HepG2 (cell line): Measurements from ENCODE around the gene MFSD6. TPM values are rescaled to one million over a fixed set of nuclear protein-coding genes. Genes with fewer than 3 reads are reported as not detected.

Experiments
- CHCHD3 ChIP-seq: sonication (generic); formaldehyde crosslinking; IDR thresholded peaks from 2 replicates; pipeline ENCODE4 v1.8.0; 2022; ENCODE audit warnings: mild to moderate bottlenecking, missing genetic modification reagents, moderate library complexity
- FIP1L1 ChIP-seq: fragments of 200-400 bp; formaldehyde crosslinking; IDR thresholded peaks from 2 replicates; pipeline ENCODE4 v1.6.1; 2018; ENCODE audit warnings: low read depth, mild to moderate bottlenecking, low read length, moderate library complexity, borderline replicate concordance; ENCODE audit not compliant: insufficient read depth
- GFI1 ChIP-seq: sonication (generic); formaldehyde crosslinking; IDR thresholded peaks from 2 replicates; pipeline ENCODE4 v1.5.0; 2020; ENCODE audit warnings: missing genetic modification reagents, mild to moderate bottlenecking, borderline replicate concordance
- MIXL1 ChIP-seq: IDR thresholded peaks from 2 replicates; pipeline ENCODE4 v1.6.1; 2016
- NFAT5 ChIP-seq: sonication (generic); formaldehyde crosslinking; IDR thresholded peaks from 2 replicates; pipeline ENCODE4 v1.4.0; 2020; ENCODE audit warnings: missing genetic modification reagents
- POLR2AphosphoS2 ChIP-seq: IDR thresholded peaks from 2 replicates; pipeline ENCODE4 v1.6.1; 2011; ENCODE audit warnings: low read depth, low read length, improper control_type of control experiment
- PTBP1 ChIP-seq: fragments of 200-400 bp; formaldehyde crosslinking; IDR thresholded peaks from 2 replicates; pipeline ENCODE4 v1.6.1; 2018; ENCODE audit warnings: low read length, low read depth; ENCODE audit not compliant: poor library complexity, severe bottlenecking
- THRA ChIP-seq: sonication (generic); formaldehyde crosslinking; IDR thresholded peaks from 2 replicates; pipeline ENCODE4 v1.4.0; 2020; ENCODE audit warnings: missing genetic modification reagents, borderline replicate concordance
- TRIM22 ChIP-seq: fragments of 450-650 bp; IDR thresholded peaks from 2 replicates; pipeline ENCODE4 v1.6.1; 2017
- ZFYVE20 ChIP-seq: sonication (generic); formaldehyde crosslinking; IDR thresholded peaks from 2 replicates; pipeline ENCODE4 v1.8.0; 2023; ENCODE audit warnings: low read depth, mild to moderate bottlenecking, moderate library complexity, missing genetic modification reagents, borderline replicate concordance
- ZNF256 ChIP-seq: sonication (generic); formaldehyde crosslinking; conservative IDR thresholded peaks from 2 replicates; pipeline ENCODE4 v1.4.0; 2020; ENCODE audit warnings: missing genetic modification reagents
- ZNF557 ChIP-seq: sonication (generic); formaldehyde crosslinking; IDR thresholded peaks from 2 replicates; pipeline ENCODE4 v1.4.0; 2020; ENCODE audit warnings: missing genetic modification reagents
- ZNF777 ChIP-seq: sonication (generic); formaldehyde crosslinking; IDR thresholded peaks from 2 replicates; pipeline ENCODE4 v1.4.0; 2020; ENCODE audit warnings: missing genetic modification reagents
- polyA plus RNA-seq, 8 experiments: library from polyadenylated mRNA; depleted of rRNA in 3 of 8; stranded (reverse) in 7 of 8; unstranded in 1 of 8; fragments of >200 nt; fragmentation: Illumina TruSeq in 4 of 8; extraction: Trizol in 4 of 8; gene quantifications; 2 replicates each; pipeline versions ENCODE4 v1.2.1 to v1.2.3, GENCODE V29; 2011 to 2016; ENCODE audit warnings: low read depth in 4 of 8, missing spikeins in 1 of 8, mixed read lengths in 1 of 8; ENCODE audit not compliant: insufficient read depth in 1 of 8
- total RNA-seq, 5 experiments: library from RNA; depleted of rRNA; stranded (reverse); fragments of >200 nt; fragmentation: Illumina TruSeq; extraction: Trizol; gene quantifications; 2 replicates each; pipeline ENCODE4 v1.2.3, GENCODE V29; 2016; ENCODE audit warnings: low read depth in 1 of 5
- TF ChIP-seq, protein P1 (sequence below): sonication (generic); formaldehyde crosslinking; IDR thresholded peaks from 2 replicates; pipeline ENCODE4 v1.8.1; 2023; ENCODE audit warnings: mild to moderate bottlenecking, missing genetic modification reagents
- TF ChIP-seq, protein P2 (sequence below): sonication (generic); formaldehyde crosslinking; IDR thresholded peaks from 2 replicates; pipeline ENCODE4 v1.5.1; 2020; ENCODE audit warnings: mild to moderate bottlenecking, missing genetic modification reagents, borderline replicate concordance
- TF ChIP-seq, protein P3 (sequence below): sonication (generic); formaldehyde crosslinking; IDR thresholded peaks from 2 replicates; pipeline ENCODE4 v1.4.0; 2020; ENCODE audit warnings: mild to moderate bottlenecking, missing genetic modification reagents, borderline replicate concordance

Gene MFSD6
- total and polyA plus RNA-seq, 2 of the 13 experiments (the other 11 are each of a cell fraction or from before 2014, with no cell fraction given): 0.92 to 1.4 TPM

GRCh38 chr2:190408538-190409271 lies 550 bp downstream of the MFSD6 start (continued):
- TF ChIP-seq GFI1 (CRISPR knock-in tag) (no peak), ZNF557 (no peak), THRA (CRISPR knock-in tag) (no peak), ZNF777 (CRISPR knock-in tag) (peak; percentile 24; the same call in 1 of the 2 replicates), TRIM22 (no peak), FIP1L1 (no peak), ZNF256 (CRISPR knock-in tag) (no peak), MIXL1 (CRISPR knock-in tag) (no peak), CHCHD3 (no peak), ZFYVE20 (CRISPR knock-in tag) (no peak), NFAT5 (CRISPR knock-in tag) (no peak), POLR2AphosphoS2 (no peak), PTBP1 (peak; percentile 81)
- TF ChIP-seq, protein P1, sequence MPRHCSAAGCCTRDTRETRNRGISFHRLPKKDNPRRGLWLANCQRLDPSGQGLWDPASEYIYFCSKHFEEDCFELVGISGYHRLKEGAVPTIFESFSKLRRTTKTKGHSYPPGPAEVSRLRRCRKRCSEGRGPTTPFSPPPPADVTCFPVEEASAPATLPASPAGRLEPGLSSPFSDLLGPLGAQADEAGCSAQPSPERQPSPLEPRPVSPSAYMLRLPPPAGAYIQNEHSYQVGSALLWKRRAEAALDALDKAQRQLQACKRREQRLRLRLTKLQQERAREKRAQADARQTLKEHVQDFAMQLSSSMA (CRISPR knock-in tag): peak; percentile 65; the same call in 1 of the 2 replicates
- TF ChIP-seq, protein P2, sequence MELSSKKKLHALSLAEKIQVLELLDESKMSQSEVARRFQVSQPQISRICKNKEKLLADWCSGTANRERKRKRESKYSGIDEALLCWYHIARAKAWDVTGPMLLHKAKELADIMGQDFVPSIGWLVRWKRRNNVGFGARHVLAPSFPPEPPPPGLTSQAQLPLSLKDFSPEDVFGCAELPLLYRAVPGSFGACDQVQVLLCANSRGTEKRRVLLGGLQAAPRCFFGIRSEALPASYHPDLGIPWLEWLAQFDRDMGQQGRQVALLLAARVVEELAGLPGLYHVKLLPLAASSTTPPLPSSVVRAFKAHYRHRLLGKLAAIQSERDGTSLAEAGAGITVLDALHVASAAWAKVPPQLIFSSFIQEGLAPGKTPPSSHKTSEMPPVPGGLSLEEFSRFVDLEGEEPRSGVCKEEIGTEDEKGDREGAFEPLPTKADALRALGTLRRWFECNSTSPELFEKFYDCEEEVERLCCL (CRISPR knock-in tag): no peak
- TF ChIP-seq, protein P3, sequence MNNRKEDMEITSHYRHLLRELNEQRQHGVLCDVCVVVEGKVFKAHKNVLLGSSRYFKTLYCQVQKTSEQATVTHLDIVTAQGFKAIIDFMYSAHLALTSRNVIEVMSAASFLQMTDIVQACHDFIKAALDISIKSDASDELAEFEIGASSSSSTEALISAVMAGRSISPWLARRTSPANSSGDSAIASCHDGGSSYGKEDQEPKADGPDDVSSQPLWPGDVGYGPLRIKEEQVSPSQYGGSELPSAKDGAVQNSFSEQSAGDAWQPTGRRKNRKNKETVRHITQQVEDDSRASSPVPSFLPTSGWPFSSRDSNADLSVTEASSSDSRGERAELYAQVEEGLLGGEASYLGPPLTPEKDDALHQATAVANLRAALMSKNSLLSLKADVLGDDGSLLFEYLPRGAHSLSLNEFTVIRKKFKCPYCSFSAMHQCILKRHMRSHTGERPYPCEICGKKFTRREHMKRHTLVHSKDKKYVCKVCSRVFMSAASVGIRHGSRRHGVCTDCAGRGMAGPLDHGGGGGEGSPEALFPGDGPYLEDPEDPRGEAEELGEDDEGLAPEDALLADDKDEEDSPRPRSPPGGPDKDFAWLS (CRISPR knock-in tag): no peak
